ENCODE data around the gene SLC7A6OS.

- TF ChIP-seq CTCF (IDR thresholded peaks at IDR 0.05; ENCODE audit: low read depth, low read length) (no peak), POLR2A (IDR thresholded peaks at IDR 0.05; ENCODE audit: extremely low read depth, insufficient read length) (no peak), MYC (IDR thresholded peaks at IDR 0.05; ENCODE audit: low read depth, low read length) (no peak), MAX (IDR thresholded peaks at IDR 0.05; ENCODE audit: low read depth, low read length) (no peak)
Observed at GRCh38 chr16:68300734-68301459, 9.8 kb downstream of the SLC7A6OS start.
